Endodermal cell (in vitro differentiated cells): ENCODE measurements around the gene ZFYVE27. TPM values are rescaled to one million over a fixed set of nuclear protein-coding genes. Genes with fewer than 3 reads are reported as not detected.
A peak's percentile ranks its signal among the peaks of the same experiment; 100 is the strongest.

Experiments used
- DNase-seq: peaks from one replicate; pipeline ENCODE4 v3.0.0-alpha.2; 2017
- H3K27ac ChIP-seq: 2 replicates; pipeline ENCODE4 v1.5.1; 2013; ENCODE audit warnings: mild to moderate bottlenecking, low read depth, low read length, moderate library complexity
- H3K27me3 ChIP-seq: 2 replicates; pipeline ENCODE4 v1.6.1; 2013; ENCODE audit warnings: mild to moderate bottlenecking, low read length, moderate library complexity; ENCODE audit not compliant: insufficient read depth, control insufficient read depth, poor library complexity, severe bottlenecking
- H3K36me3 ChIP-seq: 2 replicates; pipeline ENCODE4 v1.7.0; 2013; ENCODE audit warnings: mild to moderate bottlenecking, low read length, moderate library complexity; ENCODE audit not compliant: control insufficient read depth, insufficient read depth
- H3K4me1 ChIP-seq: one replicate; pipeline ENCODE4 v1.7.0; 2013; ENCODE audit warnings: low read length; ENCODE audit not compliant: control insufficient read depth, insufficient read depth
- H3K4me3 ChIP-seq: 2 replicates; pipeline ENCODE4 v1.5.1; 2013; ENCODE audit warnings: mild to moderate bottlenecking, low read length, moderate library complexity
- H3K9ac ChIP-seq: 2 replicates; pipeline ENCODE4 v1.6.1; 2013; ENCODE audit warnings: mild to moderate bottlenecking, low read length, moderate library complexity; ENCODE audit not compliant: poor library complexity, severe bottlenecking; ENCODE audit errors: extremely low read depth
- H3K9me3 ChIP-seq: 2 replicates; pipeline ENCODE4 v1.6.1; 2013; ENCODE audit warnings: mild to moderate bottlenecking, low read length, moderate library complexity; ENCODE audit not compliant: control insufficient read depth
- H3K27ac Mint-ChIP-seq: 2 replicates; pipeline ENCODE4 v1.8.0; 2020; ENCODE audit warnings: mixed read lengths
- H3K27me3 Mint-ChIP-seq: 2 replicates; pipeline ENCODE4 v1.8.0; 2021; ENCODE audit warnings: mild to moderate bottlenecking, mixed read lengths; ENCODE audit not compliant: insufficient read depth
- H3K36me3 Mint-ChIP-seq: 2 replicates; pipeline ENCODE4 v1.8.0; 2020; ENCODE audit warnings: low read depth, mixed read lengths
- H3K4me1 Mint-ChIP-seq: 2 replicates; pipeline ENCODE4 v1.8.0; 2020; ENCODE audit warnings: mixed read lengths
- H3K4me3 Mint-ChIP-seq: 2 replicates; pipeline ENCODE4 v1.8.0; 2020; ENCODE audit warnings: mild to moderate bottlenecking, moderate library complexity, mixed read lengths
- H3K9me3 Mint-ChIP-seq: 2 replicates; pipeline ENCODE4 v1.8.0; 2020; ENCODE audit warnings: mild to moderate bottlenecking, mixed read lengths
- WGBS, 2 experiments: methylation state at CpG; one replicate each; pipeline versions ENCODE4 v1.1.5 to v1.1.7; 2013; ENCODE audit warnings: missing lambda C conversion rate in 2 of 2, mixed read lengths in 1 of 2; ENCODE audit not compliant: insufficient coverage in 1 of 2, insufficient read length in 1 of 2; 5-methylcytosine and 5-hydroxymethylcytosine counted together
- total RNA-seq, 2 donors: library from RNA; stranded (reverse); fragmentation: NEBNext Ultra II Directional in 1 of 2; extraction: Animal tissue kit (Norgen Biotek cat#: 25700) in 1 of 2; gene quantifications; 2 replicates in 1 of 2; 3 replicates in 1 of 2; pipeline ENCODE4 v1.2.1, GENCODE V29; 2021
- TF ChIP-seq, protein P1 (sequence below): fragments of 200-600 bp; sonication (generic); conservative IDR thresholded peaks from 2 replicates; pipeline ENCODE4 v1.5.0; 2021; ENCODE audit warnings: antibody characterized with exemption, mild to moderate bottlenecking

ZFYVE27 gene
- total RNA-seq, 2 donors from 2014 or later, result 33.5 to 36.3 TPM

GRCh38 chr10:97717627-97718026 is 19.3 kb upstream of the ZFYVE27 start:
- no peaks in the 10 kb centered on the region for H3K27me3 Mint-ChIP-seq
- peaks cover 43% of the 10 kb centered on the region for H3K4me1 Mint-ChIP-seq
- H3K27me3 ChIP-seq, result no peaks in the 10 kb centered on the region
- peaks cover 40% of the 10 kb centered on the region for H3K36me3 Mint-ChIP-seq
- H3K27ac Mint-ChIP-seq, result no peak overlapping the region
- H3K4me3 ChIP-seq, result no peak overlapping the region
- H3K36me3 ChIP-seq, result peaks cover 27% of the 10 kb centered on the region
- DNase-seq, result no peak
- no peak overlapping the region for H3K9ac ChIP-seq
- H3K4me1 ChIP-seq, result peaks cover 9% of the 10 kb centered on the region
- H3K9me3 ChIP-seq, result no peaks in the 10 kb centered on the region
- peak overlapping the region; percentile 66 for H3K27ac ChIP-seq
- TF ChIP-seq, protein P1, sequence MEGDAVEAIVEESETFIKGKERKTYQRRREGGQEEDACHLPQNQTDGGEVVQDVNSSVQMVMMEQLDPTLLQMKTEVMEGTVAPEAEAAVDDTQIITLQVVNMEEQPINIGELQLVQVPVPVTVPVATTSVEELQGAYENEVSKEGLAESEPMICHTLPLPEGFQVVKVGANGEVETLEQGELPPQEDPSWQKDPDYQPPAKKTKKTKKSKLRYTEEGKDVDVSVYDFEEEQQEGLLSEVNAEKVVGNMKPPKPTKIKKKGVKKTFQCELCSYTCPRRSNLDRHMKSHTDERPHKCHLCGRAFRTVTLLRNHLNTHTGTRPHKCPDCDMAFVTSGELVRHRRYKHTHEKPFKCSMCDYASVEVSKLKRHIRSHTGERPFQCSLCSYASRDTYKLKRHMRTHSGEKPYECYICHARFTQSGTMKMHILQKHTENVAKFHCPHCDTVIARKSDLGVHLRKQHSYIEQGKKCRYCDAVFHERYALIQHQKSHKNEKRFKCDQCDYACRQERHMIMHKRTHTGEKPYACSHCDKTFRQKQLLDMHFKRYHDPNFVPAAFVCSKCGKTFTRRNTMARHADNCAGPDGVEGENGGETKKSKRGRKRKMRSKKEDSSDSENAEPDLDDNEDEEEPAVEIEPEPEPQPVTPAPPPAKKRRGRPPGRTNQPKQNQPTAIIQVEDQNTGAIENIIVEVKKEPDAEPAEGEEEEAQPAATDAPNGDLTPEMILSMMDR, result no peak
- WGBS, 2 experiments, result 87 to 93% methylated on average over 3 to 7 of the region's 7 CpGs
- H3K9me3 Mint-ChIP-seq, result no peaks in the 10 kb centered on the region
- H3K4me3 Mint-ChIP-seq, result no peak overlapping the region

- H3K36me3 ChIP-seq, result peaks cover 27% of the 10 kb centered on the region
- Mint-ChIP-seq H3K9me3 (no peaks in the 10 kb centered on the region), H3K36me3 (peaks cover 40% of the 10 kb centered on the region), H3K27ac (peak overlapping the region; percentile 39), H3K4me3 (no peak overlapping the region), H3K4me1 (peaks cover 39% of the 10 kb centered on the region), H3K27me3 (no peaks in the 10 kb centered on the region)
- peak overlapping the region; percentile 73 for H3K27ac ChIP-seq
- H3K9me3 ChIP-seq, result no peaks in the 10 kb centered on the region
- no peak overlapping the region for H3K4me3 ChIP-seq
- TF ChIP-seq, protein P1, result no peak
- no peak overlapping the region for H3K9ac ChIP-seq
- H3K27me3 ChIP-seq, result no peaks in the 10 kb centered on the region
- 89 to 96% methylated on average over 3 to 6 of the region's 6 CpGs for WGBS, 2 experiments
- DNase-seq, result no peak
- peaks cover 9% of the 10 kb centered on the region for H3K4me1 ChIP-seq
Observed at GRCh38 chr10:97718178-97718577, 18.8 kb upstream of the ZFYVE27 start.

- no peaks in the 10 kb centered on the region for H3K9me3 Mint-ChIP-seq
- Histone ChIP-seq H3K4me3 (no peak overlapping the region), H3K4me1 (peaks cover 9% of the 10 kb centered on the region), H3K9ac (no peak overlapping the region), H3K27ac (peak overlapping the region; percentile 73), H3K9me3 (no peaks in the 10 kb centered on the region), H3K36me3 (peaks cover 27% of the 10 kb centered on the region), H3K27me3 (no peaks in the 10 kb centered on the region)
- no peak overlapping the region for H3K4me3 Mint-ChIP-seq
- no peak for DNase-seq
- H3K4me1 Mint-ChIP-seq, result peaks cover 39% of the 10 kb centered on the region
- H3K27ac Mint-ChIP-seq, result peak overlapping the region; percentile 39
- WGBS, 2 experiments, result 88% methylated on average over 5 of the region's 8 CpGs; no CpG with 5 or more reads in 1 of the 2 experiments
- no peaks in the 10 kb centered on the region for H3K27me3 Mint-ChIP-seq
- peaks cover 42% of the 10 kb centered on the region for H3K36me3 Mint-ChIP-seq
- TF ChIP-seq, protein P1, result no peak
Observed at GRCh38 chr10:97718659-97719142, 18.2 kb upstream of the ZFYVE27 start.
